GM12865 (cell line): ENCODE measurements around the gene PCGF3.

Experiments
- DNase-seq: peaks from one replicate; pipeline ENCODE4 v3.0.0; 2010; ENCODE audit warnings: low read depth
- H3K4me3 ChIP-seq: 2 replicates; pipeline ENCODE4 v1.5.1; 2011; ENCODE audit warnings: mild to moderate bottlenecking, low read depth, low read length, control low read depth
- CTCF ChIP-seq: IDR thresholded peaks from 2 replicates; pipeline ENCODE4 v1.5.1; 2011; ENCODE audit warnings: low read length, control low read depth, low read depth, inconsistent platforms; ENCODE audit not compliant: insufficient read depth; ENCODE audit errors: missing control alignments

The PCGF3 gene

GRCh38 chr4:717601-718320 lies 12.1 kb downstream of the PCGF3 start:
- TF ChIP-seq CTCF = no peak

GRCh38 chr4:718460-718859 lies 12.8 kb downstream of the PCGF3 start:
- no peak for DNase-seq
- H3K4me3 ChIP-seq = no peak overlapping the region
- TF ChIP-seq CTCF = no peak

More at GRCh38 chr4:717601-718320, 12.1 kb downstream of the PCGF3 start:
- no peak for DNase-seq
- H3K4me3 ChIP-seq = no peak overlapping the region

- H3K4me3 ChIP-seq = no peak overlapping the region
- no peak for TF ChIP-seq CTCF
- DNase-seq = no peak
These were observed 14.7 kb downstream of the PCGF3 start for GRCh38 chr4:720111-720860.

- TF ChIP-seq CTCF = no peak
- no peak for DNase-seq
- no peak overlapping the region for H3K4me3 ChIP-seq
These were observed 15.9 kb downstream of the PCGF3 start for GRCh38 chr4:721261-722168.

- DNase-seq = no peak
These were observed 16.6 kb downstream of the PCGF3 start for GRCh38 chr4:722169-722725.

More at GRCh38 chr4:722169-722725, 16.6 kb downstream of the PCGF3 start:
- no peak for TF ChIP-seq CTCF
- H3K4me3 ChIP-seq = no peak overlapping the region
